NT2/D1 (cell line): Measurements from ENCODE around the gene LY86.

Source experiments
- DNase-seq: peaks from one replicate; pipeline ENCODE4 v3.0.0-alpha.2; 2011; ENCODE audit warnings: low read depth, low spot score
- H3K27me3 ChIP-seq: 2 replicates; pipeline ENCODE4 v1.6.0; 2011; ENCODE audit warnings: mild to moderate bottlenecking; ENCODE audit not compliant: insufficient read length, insufficient read depth
- H3K36me3 ChIP-seq: 2 replicates; pipeline ENCODE4 v1.6.1; 2011; ENCODE audit warnings: mild to moderate bottlenecking, low read length, mixed read lengths; ENCODE audit not compliant: insufficient read depth, insufficient read length
- H3K4me1 ChIP-seq: 2 replicates; pipeline ENCODE4 v1.5.1; 2011; ENCODE audit not compliant: insufficient read depth, insufficient read length
- H3K4me3 ChIP-seq: 2 replicates; pipeline ENCODE4 v1.5.1; 2011; ENCODE audit warnings: low read depth; ENCODE audit not compliant: insufficient read length
- H3K9ac ChIP-seq: 2 replicates; pipeline ENCODE4 v1.6.0; 2011; ENCODE audit warnings: low read depth; ENCODE audit not compliant: insufficient read length
- H3K9me3 ChIP-seq: 2 replicates; pipeline ENCODE4 v1.5.1; 2011; ENCODE audit warnings: mild to moderate bottlenecking, low read length; ENCODE audit not compliant: insufficient read depth
- SUZ12 ChIP-seq: IDR thresholded peaks from 2 replicates; pipeline ENCODE4 v1.6.1; 2011; ENCODE audit not compliant: insufficient read length, insufficient read depth; ENCODE audit errors: extremely low read depth
- YY1 ChIP-seq: IDR thresholded peaks from 2 replicates; pipeline ENCODE4 v1.6.1; 2011; ENCODE audit not compliant: insufficient read length, insufficient read depth
- ZNF274 ChIP-seq: IDR thresholded peaks from 2 replicates; pipeline ENCODE4 v1.6.1; 2011; ENCODE audit warnings: mild to moderate bottlenecking, low read depth, low read length

LY86 gene

GRCh38 chr6:6657085-6657819 lies 68.7 kb downstream of the LY86 start:
- H3K27me3 ChIP-seq = no peaks in the 10 kb centered on the region
- no peaks in the 10 kb centered on the region for H3K36me3 ChIP-seq
- no peak overlapping the region for H3K9ac ChIP-seq
- DNase-seq = no peak
- no peak overlapping the region for H3K4me3 ChIP-seq
- peaks cover 7% of the 10 kb centered on the region; the same call in 1 of the 2 replicates for H3K9me3 ChIP-seq
- no peaks in the 10 kb centered on the region for H3K4me1 ChIP-seq
- TF ChIP-seq ZNF274 (no peak), SUZ12 (no peak), YY1 (no peak)

GRCh38 chr6:6657820-6658217 lies 69.3 kb downstream of the LY86 start:
- Histone ChIP-seq H3K4me1 (no peaks in the 10 kb centered on the region), H3K9ac (no peak overlapping the region), H3K36me3 (no peaks in the 10 kb centered on the region), H3K4me3 (no peak overlapping the region), H3K9me3 (peaks cover 7% of the 10 kb centered on the region; the same call in 1 of the 2 replicates), H3K27me3 (no peaks in the 10 kb centered on the region)
- TF ChIP-seq ZNF274 (no peak), YY1 (no peak), SUZ12 (no peak)
- no peak for DNase-seq

- Histone ChIP-seq H3K4me3 (no peak overlapping the region), H3K9me3 (peaks cover 7% of the 10 kb centered on the region; the same call in 1 of the 2 replicates), H3K9ac (no peak overlapping the region), H3K36me3 (no peaks in the 10 kb centered on the region), H3K4me1 (no peaks in the 10 kb centered on the region), H3K27me3 (no peaks in the 10 kb centered on the region)
- no peak for TF ChIP-seq YY1
- no peak for DNase-seq
Measured at GRCh38 chr6:6659600-6660327, 71.2 kb downstream of the LY86 start.

- DNase-seq = no peak
- Histone ChIP-seq H3K36me3 (no peaks in the 10 kb centered on the region), H3K4me3 (no peak overlapping the region), H3K9me3 (peaks cover 7% of the 10 kb centered on the region; the same call in 1 of the 2 replicates), H3K9ac (no peak overlapping the region), H3K4me1 (no peaks in the 10 kb centered on the region), H3K27me3 (no peaks in the 10 kb centered on the region)
- TF ChIP-seq YY1 (no peak), SUZ12 (no peak), ZNF274 (no peak)
Measured at GRCh38 chr6:6660339-6661045, 72.0 kb downstream of the LY86 start.

- TF ChIP-seq YY1 (no peak), SUZ12 (no peak), ZNF274 (no peak)
- H3K9me3 ChIP-seq = peaks cover 7% of the 10 kb centered on the region; the same call in 1 of the 2 replicates
- peaks cover 2% of the 10 kb centered on the region for H3K4me1 ChIP-seq
Measured at GRCh38 chr6:6661191-6661590, 72.7 kb downstream of the LY86 start.

GRCh38 chr6:6661684-6662083 lies 73.2 kb downstream of the LY86 start:
- Histone ChIP-seq H3K36me3 (no peaks in the 10 kb centered on the region), H3K4me1 (peaks cover 2% of the 10 kb centered on the region), H3K4me3 (no peak overlapping the region), H3K27me3 (no peaks in the 10 kb centered on the region), H3K9ac (no peak overlapping the region), H3K9me3 (peaks cover 7% of the 10 kb centered on the region; the same call in 1 of the 2 replicates)
- TF ChIP-seq YY1 (no peak), ZNF274 (no peak), SUZ12 (no peak)
- DNase-seq = no peak

More at GRCh38 chr6:6661191-6661590, 72.7 kb downstream of the LY86 start:
- no peak for DNase-seq
- Histone ChIP-seq H3K4me3 (no peak overlapping the region), H3K36me3 (no peaks in the 10 kb centered on the region), H3K27me3 (no peaks in the 10 kb centered on the region), H3K9ac (no peak overlapping the region)
